H1 (cell line): ENCODE measurements around the gene ZNF546. TPM values are rescaled to one million over a fixed set of nuclear protein-coding genes. Genes with fewer than 3 reads are reported as not detected.

Experiments used
- CREB1 ChIP-seq: IDR thresholded peaks from 2 replicates; pipeline ENCODE4 v1.6.1; 2012; ENCODE audit warnings: inconsistent platforms
- polyA plus RNA-seq, 7 experiments: library from polyadenylated mRNA; depleted of rRNA in 3 of 7; stranded (reverse) in 5 of 7; unstranded in 2 of 7; fragments of >200 nt in 5 of 7; fragments of 200-250 nt in 2 of 7; gene quantifications; 1 replicate in 5 of 7; 2 replicates in 1 of 7; 4 replicates in 1 of 7; pipeline versions ENCODE4 v1.2.1 to v1.2.3, GENCODE V29; 2011 to 2013; ENCODE audit warnings: missing spikeins in 2 of 7, mixed read lengths in 2 of 7
- total RNA-seq: library from RNA; stranded (reverse); fragmentation: NEBNext Ultra II Directional; extraction: Animal tissue kit (Norgen Biotek cat#: 25700); gene quantifications from 2 replicates; pipeline ENCODE4 v1.2.1, GENCODE V29; 2021

ZNF546 gene
- total and polyA plus RNA-seq, 2 of the 8 experiments (the other 6 are each of a cell fraction or from before 2014, with no cell fraction given), result 0.21 to 1.1 TPM

DNA sequence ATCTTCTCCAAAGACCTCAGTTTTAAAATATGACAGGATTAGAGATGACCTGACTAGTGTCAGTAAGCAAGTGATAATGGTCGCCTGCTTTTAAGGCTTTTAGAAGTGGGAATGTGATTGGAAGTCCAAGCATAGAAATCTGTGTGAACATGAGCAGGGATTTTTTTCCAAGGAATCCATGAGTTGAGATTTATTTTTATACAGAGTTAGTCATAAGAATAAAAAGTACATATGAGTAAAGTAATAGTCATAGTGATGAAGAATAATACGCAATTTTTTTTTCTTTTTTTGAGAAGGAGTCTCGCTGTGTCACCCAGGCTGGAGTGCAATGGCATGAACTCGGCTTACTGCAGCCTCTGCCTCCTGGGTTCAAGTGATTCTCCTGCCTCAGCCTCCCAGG is 1.6 kb downstream of the ZNF546 start (continued):
- TF ChIP-seq CREB1, result no peak
- TF ChIP-seq, all 59 proteins: peak for 0
